K562 (cell line): ENCODE measurements around the gene PID1. TPM values are rescaled to one million over a fixed set of nuclear protein-coding genes. Genes with fewer than 3 reads are reported as not detected.

Experiments used
- ATAC-seq: fragments of 200-7000 bp; cut with Tn5 transposase; 3 replicates; pipeline ENCODE4 v1.9.1; 2020; ENCODE audit warnings: moderate library complexity
- BruUV-seq: library from RNA; stranded (reverse); fragments of 400-500 nt; replicated peaks from 2 replicates; lab custom pipeline; 2021; lab: Mats Ljungman, UMichigan
- CTCF ChIA-PET: fragments of 300-600 bp; formaldehyde crosslinking; extraction: SDS; loops from one replicate; lab custom pipeline; 2021; ENCODE audit warnings: low intra/inter-chr PET ratio; lab: Yijun Ruan, JAX
- POLR2A ChIA-PET: fragments of 300-600, 350-650 bp; sonication (Branson Sonifier 250); formaldehyde crosslinking; extraction: SDS; loops from one replicate; lab custom pipeline; 2021; ENCODE audit warnings: antibody characterized with exemption, inconsistent platforms; lab: Yijun Ruan, JAX
- DNase-seq, 4 experiments: peaks; one replicate each; pipeline versions ENCODE4 v3.0.0 to v3.0.0-alpha.2; 2011 to 2018; ENCODE audit warnings: low spot score in 3 of 4, mixed read lengths in 3 of 4; ENCODE audit errors: extremely low read depth in 1 of 4
- FAIRE-seq: peaks from 2 replicates; lab custom pipeline; 2011; peaks lifted over from hg19 to GRCh38; lab: Jason Lieb, UNC
- H2AFZ ChIP-seq: 2 replicates; pipeline ENCODE4 v1.6.0; 2011; ENCODE audit warnings: low read depth, low read length, control low read depth, inconsistent platforms
- H3K27ac ChIP-seq: fragments of 200-600 bp; 3 replicates; pipeline ENCODE4 v1.8.0; 2011; ENCODE audit warnings: low read depth, mild to moderate bottlenecking, control low read depth, inconsistent platforms, low read length, moderate library complexity, mixed read lengths; ENCODE audit errors: extremely low read depth
- H3K27me3 ChIP-seq, 2 experiments: fragments of 300-600 bp in 1 of 2; 2 replicates in 1 of 2; 3 replicates in 1 of 2; pipeline versions ENCODE4 v1.6.0 to v1.8.0; 2011; ENCODE audit warnings: inconsistent platforms in 2 of 2, low read length in 2 of 2, mild to moderate bottlenecking in 1 of 2, mixed read lengths in 1 of 2, moderate library complexity in 1 of 2; ENCODE audit not compliant: control insufficient read depth in 2 of 2, insufficient read depth in 2 of 2
- H3K36me3 ChIP-seq: fragments of 300-600 bp; 3 replicates; pipeline ENCODE4 v1.8.0; 2011; ENCODE audit warnings: mild to moderate bottlenecking, low read length, inconsistent platforms; ENCODE audit not compliant: control insufficient read depth, insufficient read depth
- H3K4me1 ChIP-seq, 2 experiments: fragments of 200-600 bp in 1 of 2; replicated peaks in 1 of 2; 2 replicates in 1 of 2; 3 replicates in 1 of 2; pipeline versions ENCODE4 v1.5.1 to v1.8.0; 2011; ENCODE audit warnings: inconsistent platforms in 2 of 2, low read length in 2 of 2, mild to moderate bottlenecking in 1 of 2, mixed read lengths in 1 of 2, moderate library complexity in 1 of 2; ENCODE audit not compliant: control insufficient read depth in 2 of 2, insufficient read depth in 2 of 2
- H3K4me2 ChIP-seq: 2 replicates; pipeline ENCODE4 v1.6.1; 2011; ENCODE audit warnings: low read length, control low read depth, inconsistent platforms, mixed read lengths; ENCODE audit not compliant: insufficient read depth
- H3K4me3 ChIP-seq: fragments of 200-600 bp; sonication (generic), shearing (Covaris generic); 2 replicates; pipeline ENCODE4 v1.5.1; 2016; ENCODE audit warnings: control low read depth, inconsistent platforms
- H3K79me2 ChIP-seq: fragments of 200-600 bp; 3 replicates; pipeline ENCODE4 v1.8.0; 2011; ENCODE audit warnings: low read length, inconsistent platforms; ENCODE audit not compliant: control insufficient read depth, insufficient read depth
- H3K9ac ChIP-seq, 2 experiments: 2 replicates each; pipeline versions ENCODE4 v1.6.0 to v1.6.1; 2011; ENCODE audit warnings: low read depth in 2 of 2, low read length in 2 of 2, control low read depth in 1 of 2, inconsistent platforms in 1 of 2, mild to moderate bottlenecking in 1 of 2, mixed read lengths in 1 of 2; ENCODE audit not compliant: insufficient read depth in 1 of 2
- H3K9me1 ChIP-seq: one replicate; pipeline ENCODE4 v1.6.0; 2011; ENCODE audit warnings: inconsistent platforms, mild to moderate bottlenecking, low read length, moderate library complexity; ENCODE audit not compliant: control insufficient read depth, insufficient read depth
- H3K9me3 ChIP-seq: replicated peaks from 2 replicates; pipeline ENCODE4 v1.5.1; 2011; ENCODE audit warnings: low read depth, low read length, inconsistent platforms; ENCODE audit not compliant: control insufficient read depth, insufficient read depth
- H4K20me1 ChIP-seq: replicated peaks from 2 replicates; pipeline ENCODE4 v1.6.1; 2011; ENCODE audit warnings: low read length, inconsistent platforms, mixed read lengths; ENCODE audit not compliant: control insufficient read depth, insufficient read depth
- BDP1 ChIP-seq: IDR thresholded peaks from 3 replicates; pipeline ENCODE4 v1.6.1; 2011; ENCODE audit not compliant: insufficient read length, insufficient read depth
- CHAMP1 ChIP-seq: fragments of 450-650 bp; IDR thresholded peaks from 2 replicates; pipeline ENCODE4 v1.6.1; 2016; ENCODE audit warnings: mild to moderate bottlenecking
- CTBP1 ChIP-seq: fragments of 450-650 bp; IDR thresholded peaks from 2 replicates; pipeline ENCODE4 v1.6.1; 2016; ENCODE audit warnings: borderline replicate concordance
- EGR1 ChIP-seq: fragments of 450-650 bp; conservative IDR thresholded peaks from 2 replicates; pipeline ENCODE4 v1.6.1; 2017; ENCODE audit warnings: mild to moderate bottlenecking
- ETV1 ChIP-seq: fragments of 450-650 bp; conservative IDR thresholded peaks from 2 replicates; pipeline ENCODE4 v1.6.1; 2016; ENCODE audit warnings: missing genetic modification characterization, control low read depth, low read depth, missing compliant biosample characterization
- MTA2 ChIP-seq: fragments of 450-650 bp; IDR thresholded peaks from 2 replicates; pipeline ENCODE4 v1.6.1; 2016; ENCODE audit warnings: low read depth
- NRF1 ChIP-seq, 2 experiments: fragments of 450-650 bp; IDR thresholded peaks in 1 of 2; conservative IDR thresholded peaks in 1 of 2; 2 replicates each; pipeline ENCODE4 v1.6.1; 2014; ENCODE audit warnings: mild to moderate bottlenecking in 2 of 2
- RFX5 ChIP-seq: IDR thresholded peaks from 2 replicates; pipeline ENCODE4 v1.6.1; 2011; ENCODE audit warnings: low read depth, mild to moderate bottlenecking, improper control_type of control experiment, low read length
- RNF2 ChIP-seq: sonication (generic); IDR thresholded peaks from 2 replicates; pipeline ENCODE4 v1.6.1; 2016
- TSC22D4 ChIP-seq: fragments of 450-650 bp; IDR thresholded peaks from 2 replicates; pipeline ENCODE4 v1.6.1; 2016; ENCODE audit warnings: missing genetic modification characterization, missing biosample characterization, control low read depth
- ZKSCAN8 ChIP-seq: fragments of 200-800 bp; sonication (Bioruptor generic); IDR thresholded peaks from 2 replicates; pipeline ENCODE4 v1.6.1; 2016; ENCODE audit warnings: missing genetic modification characterization, missing compliant biosample characterization
- ZNF511 ChIP-seq: sonication (generic); formaldehyde crosslinking; IDR thresholded peaks from 2 replicates; pipeline ENCODE4 v1.8.0; 2022; ENCODE audit warnings: mild to moderate bottlenecking, missing genetic modification reagents
- ZNF512 ChIP-seq: IDR thresholded peaks from 2 replicates; pipeline ENCODE4 v1.6.1; 2016; ENCODE audit warnings: missing genetic modification characterization, missing compliant biosample characterization
- ZNF785 ChIP-seq: fragments of 250-450 bp; sonication (Bioruptor Pico); IDR thresholded peaks from 2 replicates; pipeline ENCODE4 v1.4.0; 2020; ENCODE audit warnings: mild to moderate bottlenecking
- WGBS: fragments of 100-300 bp; shearing (Covaris generic); methylation state at CpG from one replicate; pipeline ENCODE4 v1.1.6; 2016; ENCODE audit warnings: low coverage, mixed read lengths; ENCODE audit not compliant: insufficient coverage; ENCODE audit errors: missing lambda C conversion rate; 5-methylcytosine and 5-hydroxymethylcytosine counted together
- in situ Hi-C: fragments of 300-500 bp; cut with MboI; formaldehyde crosslinking; loops from 4 replicates; pipeline ENCODE4 v1.15.0; 2018; ENCODE audit warnings: inconsistent platforms, mixed read lengths
- intact Hi-C: fragments of 100-400 bp; cut with micrococcal nuclease; formaldehyde crosslinking; loops from 2 replicates; pipeline ENCODE4 v1.14.2; 2022
- polyA plus RNA-seq, 8 experiments: library from polyadenylated mRNA; depleted of rRNA in 4 of 8; stranded (reverse) in 5 of 8; unstranded in 3 of 8; fragments of >200 nt; fragmentation: Nextera tagmentation in 2 of 8; fragmentation: Illumina TruSeq in 1 of 8; extraction: Ambion mirVana in 2 of 8; extraction: Trizol in 1 of 8; gene quantifications; 2 replicates each; pipeline versions ENCODE4 v1.2.1 to v1.2.3, GENCODE V29; 2011 to 2014; ENCODE audit warnings: inconsistent platforms in 1 of 8, missing spikeins in 1 of 8
- total RNA-seq, 7 experiments: library from RNA; depleted of rRNA in 6 of 7; stranded (reverse); fragments of >200 nt in 6 of 7; fragmentation: Illumina TruSeq in 2 of 7; extraction: Trizol in 2 of 7; gene quantifications; 2 replicates each; pipeline versions ENCODE4 v1.2.1 to v1.2.3, GENCODE V29; 2011 to 2021; ENCODE audit warnings: low replicate concordance in 1 of 7

PID1 gene
- total and polyA plus RNA-seq, 9 of the 15 experiments (the other 6 are each of a cell fraction or from before 2014, with no cell fraction given), result not detected

- no peak overlapping the region for H2AFZ ChIP-seq
- no peak overlapping the region for H3K4me3 ChIP-seq
- H3K9ac ChIP-seq, result no peak overlapping the region
- no peaks in the 10 kb centered on the region for H3K79me2 ChIP-seq
- in situ Hi-C loops, result no loop called here
- H3K27ac ChIP-seq, result no peak overlapping the region
- no peak for TF ChIP-seq TSC22D4 (tag)
- TF ChIP-seq CHAMP1, result no peak
- TF ChIP-seq ZNF785 (CRISPR knock-in tag), result no peak
- TF ChIP-seq ZNF512, result no peak
- no peak for TF ChIP-seq NRF1 (conservative IDR thresholded peaks at IDR 0.05 in 1 of 2, IDR thresholded peaks at IDR 0.05 in 1 of 2)
- TF ChIP-seq ZNF511 (CRISPR knock-in tag), result no peak
- TF ChIP-seq ETV1 (tag), result no peak
- TF ChIP-seq ZKSCAN8 (CRISPR knock-in tag), result no peak
- no peak for TF ChIP-seq MTA2
- no peak for TF ChIP-seq CTBP1
- no peak for TF ChIP-seq BDP1
- no peak for TF ChIP-seq RFX5
- no peak for TF ChIP-seq RNF2
- TF ChIP-seq EGR1, result no peak
- no peaks in the 10 kb centered on the region for H3K9me3 ChIP-seq
- 0% methylated on average over 4 of the region's 4 CpGs for WGBS
- ChIA-PET CTCF (no interaction called here), POLR2A (no interaction called here)
- DNase-seq (no peak), ATAC-seq (no peak), FAIRE-seq (no peak)
- no peak overlapping the region for H3K4me2 ChIP-seq
- BruUV-seq, result no TSS peak
- H3K36me3 ChIP-seq, result no peaks in the 10 kb centered on the region
- H3K4me1 ChIP-seq, result no peaks in the 10 kb centered on the region
- H4K20me1 ChIP-seq, result no peaks in the 10 kb centered on the region
- H3K27me3 ChIP-seq, result no peaks in the 10 kb centered on the region
- H3K9me1 ChIP-seq, result no peaks in the 10 kb centered on the region
- intact Hi-C loops, result no loop called here
These were observed 152.8 kb downstream of the PID1 start for GRCh38 chr2:229118336-229118735.
